CD14-positive monocyte (primary cell): ENCODE results near the gene EXOC3L1. TPM values are rescaled to one million over a fixed set of nuclear protein-coding genes. Genes with fewer than 3 reads are reported as not detected.

Source experiments
- DNase-seq, 3 donors: peaks; one replicate each; pipeline ENCODE4 v3.0.0-alpha.2; 2011 to 2022
- H2AFZ ChIP-seq: 2 replicates; pipeline ENCODE4 v1.6.0; 2012; ENCODE audit warnings: mild to moderate bottlenecking, low read depth, low read length, inconsistent platforms; ENCODE audit not compliant: insufficient read depth, poor library complexity, severe bottlenecking
- H3K27ac ChIP-seq, 2 donors: 1 replicate in 1 of 2; 2 replicates in 1 of 2; pipeline ENCODE4 v1.5.1; 2012 to 2013; ENCODE audit warnings: low read length in 2 of 2, control low read depth in 1 of 2, inconsistent platforms in 1 of 2, low read depth in 1 of 2, mild to moderate bottlenecking in 1 of 2
- H3K27me3 ChIP-seq, 2 donors: one replicate each; pipeline versions ENCODE4 v1.6.0 to v1.6.1; 2011 to 2013; ENCODE audit warnings: low read length in 2 of 2; ENCODE audit not compliant: control insufficient read depth in 2 of 2, insufficient read depth in 2 of 2
- H3K36me3 ChIP-seq, 2 donors: replicated peaks in 1 of 2; 1 replicate in 1 of 2; 2 replicates in 1 of 2; pipeline versions ENCODE4 v1.5.1 to v1.6.1; 2012 to 2013; ENCODE audit warnings: low read length in 2 of 2, control low read depth in 1 of 2, inconsistent platforms in 1 of 2, mild to moderate bottlenecking in 1 of 2; ENCODE audit not compliant: insufficient read depth in 2 of 2, control insufficient read depth in 1 of 2
- H3K4me1 ChIP-seq, 2 donors: 1 replicate in 1 of 2; 2 replicates in 1 of 2; pipeline versions ENCODE4 v1.5.1 to v1.6.1; 2012 to 2013; ENCODE audit warnings: low read length in 2 of 2, control low read depth in 1 of 2, inconsistent platforms in 1 of 2, mild to moderate bottlenecking in 1 of 2, moderate library complexity in 1 of 2; ENCODE audit not compliant: insufficient read depth in 2 of 2, control insufficient read depth in 1 of 2
- H3K4me2 ChIP-seq: replicated peaks from 2 replicates; pipeline ENCODE3; 2012; ENCODE audit warnings: low read length, moderate library complexity, mild to moderate bottlenecking; ENCODE audit not compliant: poor library complexity, severe bottlenecking; ENCODE audit errors: extremely low read depth
- H3K4me3 ChIP-seq, 3 experiments: fragments of 200-600 bp in 1 of 3; sonication (generic) in 1 of 3; replicated peaks in 1 of 3; 1 replicate in 2 of 3; 2 replicates in 1 of 3; pipeline ENCODE4 v1.5.1; 2011 to 2013; ENCODE audit warnings: low read length in 3 of 3, mild to moderate bottlenecking in 3 of 3, control low read depth in 2 of 3, low read depth in 2 of 3, inconsistent platforms in 1 of 3, moderate library complexity in 1 of 3
- H3K79me2 ChIP-seq: 2 replicates; pipeline ENCODE4 v1.6.0; 2012; ENCODE audit warnings: mild to moderate bottlenecking, control low read depth, inconsistent platforms, low read length, moderate library complexity; ENCODE audit not compliant: insufficient read depth
- H3K9ac ChIP-seq: 2 replicates; pipeline ENCODE4 v1.6.0; 2017; ENCODE audit warnings: low read length, mild to moderate bottlenecking; ENCODE audit not compliant: insufficient read depth, poor library complexity, severe bottlenecking
- H3K9me3 ChIP-seq, 2 donors: replicated peaks in 1 of 2; 1 replicate in 1 of 2; 2 replicates in 1 of 2; pipeline versions ENCODE4 v1.5.1 to v1.6.1; 2012 to 2013; ENCODE audit warnings: low read length in 2 of 2, control low read depth in 1 of 2; ENCODE audit not compliant: control insufficient read depth in 1 of 2, insufficient read depth in 1 of 2
- H4K20me1 ChIP-seq: 2 replicates; pipeline ENCODE4 v1.6.0; 2012; ENCODE audit warnings: mild to moderate bottlenecking, low read length, control low read depth, moderate library complexity; ENCODE audit not compliant: insufficient read depth
- H3K27ac Mint-ChIP-seq, 7 donors: one replicate each; pipeline ENCODE4 v1.8.0; 2020; ENCODE audit warnings: mild to moderate bottlenecking in 7 of 7, mixed read lengths in 7 of 7, moderate library complexity in 6 of 7, inconsistent platforms in 2 of 7
- H3K27me3 Mint-ChIP-seq, 3 donors: one replicate each; pipeline ENCODE4 v1.8.0; 2021 to 2022; ENCODE audit warnings: low read depth in 3 of 3, mild to moderate bottlenecking in 3 of 3, mixed read lengths in 3 of 3, moderate library complexity in 3 of 3, inconsistent platforms in 1 of 3
- H3K36me3 Mint-ChIP-seq, 2 donors: one replicate each; pipeline ENCODE4 v1.8.0; 2020; ENCODE audit warnings: mixed read lengths in 2 of 2, inconsistent platforms in 1 of 2, mild to moderate bottlenecking in 1 of 2
- H3K4me1 Mint-ChIP-seq: one replicate; pipeline ENCODE4 v1.8.0; 2020; ENCODE audit warnings: mild to moderate bottlenecking, mixed read lengths
- H3K4me3 Mint-ChIP-seq, 2 donors: one replicate each; pipeline ENCODE4 v1.8.0; 2020; ENCODE audit warnings: mild to moderate bottlenecking in 2 of 2, mixed read lengths in 2 of 2, moderate library complexity in 1 of 2
- H3K9me3 Mint-ChIP-seq, 7 donors: one replicate each; pipeline ENCODE4 v1.8.0; 2020 to 2022; ENCODE audit warnings: mixed read lengths in 7 of 7, mild to moderate bottlenecking in 6 of 7, moderate library complexity in 6 of 7, inconsistent platforms in 2 of 7
- CTCF ChIP-seq: fragments of 200-600 bp; IDR thresholded peaks from one replicate; pipeline ENCODE4 v1.8.0; 2022; ENCODE audit warnings: antibody characterized with exemption, mild to moderate bottlenecking
- WGBS: methylation state at CpG from one replicate; pipeline ENCODE4 v1.1.5; 2013; ENCODE audit warnings: missing lambda C conversion rate; ENCODE audit not compliant: insufficient coverage; 5-methylcytosine and 5-hydroxymethylcytosine counted together
- intact Hi-C, 2 donors: fragments of 100-400 bp; cut with micrococcal nuclease; formaldehyde crosslinking; loops; one replicate each; pipeline versions ENCODE4 v1.15.0 to v1.15.1; 2023
- polyA plus RNA-seq, 3 donors: library from polyadenylated mRNA; depleted of rRNA in 1 of 3; unstranded in 2 of 3; stranded (reverse) in 1 of 3; fragments of 300-500 nt in 2 of 3; fragments of >200 nt in 1 of 3; fragmentation: Illumina TruSeq in 2 of 3; gene quantifications; 1 replicate in 2 of 3; 2 replicates in 1 of 3; pipeline ENCODE4 v1.2.3, GENCODE V29; 2012 to 2021

The EXOC3L1 gene
- polyA plus RNA-seq, 3 donors, result 2.8 to 3.7 (median 3.0) TPM

DNA sequence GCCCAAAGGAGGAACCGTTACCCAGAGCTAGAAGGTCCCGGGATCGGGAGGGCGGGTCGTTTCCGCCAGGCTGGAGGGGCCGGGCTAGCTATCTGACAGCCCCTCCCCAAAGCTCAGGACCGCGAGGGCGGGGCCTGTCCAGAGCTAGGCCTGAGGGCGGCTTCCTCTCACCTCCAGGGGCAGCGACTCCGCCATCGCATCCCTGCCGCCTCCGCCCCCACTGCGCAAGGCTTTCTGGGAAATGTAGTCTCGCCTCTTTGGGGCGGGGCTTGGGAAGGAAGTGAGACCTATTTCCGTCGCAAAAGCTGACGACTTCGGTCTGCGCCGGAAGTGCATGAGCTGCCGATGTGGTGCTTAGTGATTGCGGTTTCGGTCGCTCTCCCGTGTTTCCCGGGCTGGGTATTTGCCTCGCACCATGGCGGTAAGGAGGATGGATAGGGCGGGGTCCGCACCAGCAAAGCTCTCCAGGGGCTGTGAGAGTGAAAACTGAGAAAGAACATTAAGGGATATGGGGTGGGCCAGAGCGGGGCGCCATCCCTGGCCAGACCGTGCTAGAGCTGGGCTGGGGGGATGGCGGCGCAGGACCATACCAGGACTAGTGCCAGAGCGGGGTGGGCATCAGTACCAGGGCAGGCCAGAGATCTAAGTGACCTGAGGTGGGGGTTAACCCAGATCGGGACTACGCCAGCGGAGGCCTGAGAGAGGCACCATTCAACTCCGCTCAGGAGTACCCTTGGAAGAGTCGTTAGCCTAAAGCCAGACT is 37.0 kb upstream of the EXOC3L1 start, which contains the start of gene TMEM208:
TSS of gene TMEM208 (plus strand) at position 327 of the 763 bp plus-strand sequence. CDS start at position 416, 89 bp downstream.
- TF ChIP-seq CTCF, result no peak
- Mint-ChIP-seq H3K9me3 (peaks cover 0 to 3% (median 1%) of the 10 kb centered on the region in 7 donors), H3K36me3 (peaks cover 36 to 37% of the 10 kb centered on the region in 2 donors), H3K27me3 (peaks cover 0 to 1% (median 0%) of the 10 kb centered on the region in 3 donors), H3K4me1 (peaks cover 26% of the 10 kb centered on the region), H3K4me3 (peak within 1 kb of the TSS; percentile 95 to 96), H3K27ac (peak within 1 kb of the TSS; percentile 90 to 99 (median 96))
- Histone ChIP-seq H3K9ac (peak within 1 kb of the TSS; percentile 87), H3K79me2 (peaks cover 28% of the 10 kb centered on the region), H3K9me3 (no peaks in the 10 kb centered on the region), H3K4me1 (peaks cover 17 to 23% of the 10 kb centered on the region in 2 donors), H3K36me3 (peaks cover 39 to 41% of the 10 kb centered on the region in 2 donors), H3K27me3 (no peaks in the 10 kb centered on the region), H2AFZ (peak within 1 kb of the TSS; percentile 84), H3K4me2 (peak within 1 kb of the TSS; percentile 97), H4K20me1 (peaks cover 41% of the 10 kb centered on the region), H3K4me3 (peak within 1 kb of the TSS; percentile 74 to 99 (median 92)), H3K27ac (peak within 1 kb of the TSS; percentile 58 to 92)
- peak; percentile 97 to 99 (median 98) for DNase-seq
- under 1% methylated on average over 46 of the region's 46 CpGs for WGBS
- intact Hi-C loops, result loop anchor here (1.0 to 5.0 kb wide), 3 partner anchors 16 to 35 kb away; partner anchors contain the start of genes E2F4 (in 2 of the 2), EXOC3L1 (in 2 of the 2) and FHOD1 (in 1 of the 2)

GRCh38 chr16:67226295-67226803 is 36.4 kb upstream of the EXOC3L1 start:
- intact Hi-C loops, result loop anchor here (2.0 to 5.0 kb wide), 2 partner anchors 20 to 34 kb away; partner anchors contain the start of genes E2F4 (in 2 of the 2), EXOC3L1 (in 2 of the 2) and FHOD1 (in 1 of the 2)
- Histone ChIP-seq H3K9ac (peak overlapping the region; percentile 87), H3K4me2 (peak overlapping the region; percentile 97), H3K36me3 (peaks cover 32 to 34% of the 10 kb centered on the region in 2 donors), H3K9me3 (no peaks in the 10 kb centered on the region), H3K27ac (peak overlapping the region; percentile 58 to 92), H3K79me2 (peaks cover 28% of the 10 kb centered on the region), H3K27me3 (no peaks in the 10 kb centered on the region), H2AFZ (peak overlapping the region; percentile 84), H4K20me1 (peaks cover 38% of the 10 kb centered on the region), H3K4me3 (peak overlapping the region; percentile 74 to 99 (median 92)), H3K4me1 (peaks cover 17 to 23% of the 10 kb centered on the region in 2 donors)
- no peak for TF ChIP-seq CTCF
- peak overlapping the region; percentile 95 to 96 for H3K4me3 Mint-ChIP-seq
- 2% methylated on average over 11 of the region's 12 CpGs for WGBS
- H3K27ac Mint-ChIP-seq, result peak overlapping the region; percentile 90 to 99 (median 96)
- H3K9me3 Mint-ChIP-seq, result peaks cover 0 to 3% (median 1%) of the 10 kb centered on the region in 7 donors
- H3K27me3 Mint-ChIP-seq, result peaks cover 0 to 1% (median 0%) of the 10 kb centered on the region in 3 donors
- peaks cover 26% of the 10 kb centered on the region for H3K4me1 Mint-ChIP-seq
- H3K36me3 Mint-ChIP-seq, result peaks cover 31 to 33% of the 10 kb centered on the region in 2 donors
- no peak for DNase-seq
